HG02642 (cell line): ENCODE data around the gene MATN4.

Source experiments
- ATAC-seq: cut with Tn5 transposase; IDR thresholded peaks from one replicate; pipeline ENCODE4 v1.9.1; 2021; ENCODE audit warnings: mild to moderate bottlenecking; ENCODE audit not compliant: unreplicated experiment, poor library complexity

Gene MATN4

DNA sequence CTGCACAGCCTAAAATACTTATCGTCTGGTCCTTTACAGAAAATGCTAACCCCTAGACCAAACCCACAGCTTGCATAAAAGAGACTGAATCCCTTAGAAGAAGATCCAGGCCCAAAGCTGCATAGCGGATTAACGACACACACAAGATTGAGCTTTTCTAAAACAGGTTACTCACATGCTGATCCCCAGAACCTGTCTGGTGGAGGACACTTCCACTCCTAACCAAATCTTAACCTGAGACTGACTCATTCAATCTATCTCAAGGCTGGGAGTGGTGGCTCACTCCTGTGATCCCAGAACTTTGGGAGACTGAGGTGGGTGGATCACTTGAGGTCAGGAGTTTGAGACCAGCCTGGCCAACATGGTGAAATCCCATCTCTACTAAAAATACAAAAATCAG, 50.9 kb downstream of the MATN4 start:
- ATAC-seq = no peak

DNA sequence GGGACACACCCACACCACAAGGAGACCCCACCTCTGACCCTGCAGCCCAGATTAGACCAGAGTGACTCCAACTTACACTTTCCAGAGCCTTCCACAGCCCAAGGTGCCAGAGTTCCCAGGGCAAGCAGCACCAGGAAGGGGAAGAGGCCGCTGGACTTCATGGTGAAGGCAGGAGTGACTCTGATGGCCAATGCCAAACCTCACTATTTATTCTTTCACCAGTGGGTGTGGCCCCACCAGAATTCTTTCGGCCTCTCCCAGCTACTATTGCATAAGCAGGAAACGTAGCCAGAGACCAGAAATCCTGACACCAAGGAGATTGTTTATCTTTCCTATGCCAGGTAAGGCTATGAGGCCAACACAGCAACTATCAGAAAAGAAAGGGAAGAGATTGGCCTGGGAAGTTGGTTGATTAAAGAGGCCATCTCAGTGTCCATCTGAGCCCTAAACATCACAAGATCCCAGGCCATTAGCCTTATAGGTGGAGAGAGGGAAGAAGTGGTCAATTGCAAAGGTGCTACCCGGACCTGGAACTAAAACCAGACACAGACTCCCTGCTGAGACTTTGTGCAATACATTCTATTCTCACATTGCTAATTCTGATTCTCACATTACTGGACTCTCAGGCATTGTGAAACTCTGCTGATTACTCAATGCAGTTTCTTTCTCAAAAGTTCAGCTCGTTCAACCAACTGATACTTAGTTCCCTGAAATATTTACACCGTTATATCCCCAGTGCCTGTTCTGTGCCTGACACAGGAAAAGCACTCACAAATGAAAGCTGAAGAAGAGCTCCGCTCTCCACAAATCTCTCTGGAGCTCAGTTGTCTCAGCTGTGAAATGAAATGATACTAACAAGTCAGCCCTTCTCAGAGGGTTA, 53.5 kb downstream of the MATN4 start, which contains the start of gene SLPI:
SLPI (minus strand) TSS at position 182 of the 880 bp plus-strand sequence; CDS start at position 161, 21 bp downstream.
- no peak for ATAC-seq

DNA sequence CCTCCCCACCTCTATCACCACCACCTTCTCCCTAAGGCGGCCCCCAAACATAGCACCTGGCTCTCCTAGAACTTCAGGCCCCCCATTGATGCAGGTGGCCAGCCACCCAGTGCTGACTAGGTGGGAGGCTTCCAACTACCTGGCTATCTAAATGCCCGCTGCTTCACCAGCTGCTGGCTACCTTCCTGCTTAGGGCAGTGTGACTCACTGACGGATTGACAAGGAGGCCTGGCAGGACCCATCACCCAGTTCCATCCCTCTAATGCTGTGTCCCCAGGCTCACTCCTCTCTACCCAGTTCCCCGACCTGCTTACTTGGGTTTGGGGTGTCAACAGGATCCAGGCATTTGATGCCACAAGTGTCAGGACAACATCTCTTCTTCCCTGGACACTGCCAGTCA, 54.8 kb downstream of the MATN4 start:
- no peak for ATAC-seq

DNA sequence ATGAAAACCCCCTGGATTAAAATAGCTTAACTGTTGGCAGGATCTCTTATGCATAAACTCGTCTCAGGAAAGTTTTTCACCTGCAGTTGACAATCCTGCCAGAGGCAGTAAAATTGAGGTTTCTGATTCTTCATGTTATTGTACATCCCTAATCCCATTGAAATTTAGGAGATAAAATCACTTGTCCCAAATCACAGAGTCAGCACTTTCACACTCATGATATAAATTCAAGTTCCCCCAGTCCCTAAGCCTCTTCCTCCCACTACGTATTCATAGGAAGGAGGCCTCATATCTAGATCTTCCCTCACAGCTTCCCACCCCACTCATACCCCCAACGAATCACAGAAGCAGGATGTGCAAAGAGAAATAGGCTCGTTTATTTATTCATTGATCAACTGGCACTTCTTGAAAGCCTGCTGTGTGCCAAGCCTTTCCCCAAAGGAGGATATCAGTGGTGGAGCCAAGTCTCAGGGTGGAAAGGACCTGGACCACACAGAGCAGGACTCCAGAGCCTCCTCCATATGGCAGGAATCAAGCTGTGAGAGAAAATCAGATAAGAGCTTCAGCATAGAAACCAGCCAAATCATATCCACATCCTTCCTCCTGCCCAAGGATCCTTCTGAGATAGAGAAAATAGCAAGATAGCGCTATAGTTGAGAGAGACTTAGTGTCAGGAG, 56.1 kb downstream of the MATN4 start:
- ATAC-seq = no peak

DNA sequence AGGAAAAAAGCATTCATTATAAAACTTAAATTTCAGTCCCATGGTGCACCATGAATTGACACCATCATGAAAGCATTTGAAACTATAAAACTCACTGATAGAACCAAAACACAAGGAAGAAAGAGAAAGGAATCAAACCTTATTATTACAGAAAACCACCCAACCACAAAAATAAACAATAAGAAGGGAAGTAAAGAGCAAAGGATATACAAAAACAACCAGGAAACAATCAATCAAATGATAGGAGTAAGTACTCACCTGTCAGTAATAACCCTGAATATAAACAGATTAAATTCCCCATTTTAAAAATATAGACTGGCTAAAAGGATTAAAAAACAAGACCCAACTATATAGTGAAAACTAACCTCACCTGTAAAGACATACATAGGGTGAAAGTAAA, 59.5 kb downstream of the MATN4 start:
- ATAC-seq = no peak

DNA sequence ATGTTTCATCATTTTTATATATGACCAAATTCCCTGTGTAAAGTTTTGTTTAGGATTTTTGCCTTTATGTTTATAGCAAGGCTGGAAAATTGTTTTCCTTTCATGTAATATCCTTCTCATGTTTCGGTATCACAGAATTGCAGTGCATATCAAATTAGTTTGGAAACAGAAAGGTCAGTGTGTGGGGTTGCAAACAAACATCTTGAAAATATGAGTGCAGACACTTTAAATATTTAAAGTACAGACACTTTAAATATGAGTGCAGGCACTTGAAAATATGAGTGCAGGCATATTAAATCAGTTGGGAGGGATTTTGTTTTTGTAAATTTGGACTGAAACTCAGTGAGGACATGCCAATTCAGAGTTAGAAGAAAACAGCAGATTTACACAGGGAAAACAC, 60.2 kb downstream of the MATN4 start:
- ATAC-seq = no peak

DNA sequence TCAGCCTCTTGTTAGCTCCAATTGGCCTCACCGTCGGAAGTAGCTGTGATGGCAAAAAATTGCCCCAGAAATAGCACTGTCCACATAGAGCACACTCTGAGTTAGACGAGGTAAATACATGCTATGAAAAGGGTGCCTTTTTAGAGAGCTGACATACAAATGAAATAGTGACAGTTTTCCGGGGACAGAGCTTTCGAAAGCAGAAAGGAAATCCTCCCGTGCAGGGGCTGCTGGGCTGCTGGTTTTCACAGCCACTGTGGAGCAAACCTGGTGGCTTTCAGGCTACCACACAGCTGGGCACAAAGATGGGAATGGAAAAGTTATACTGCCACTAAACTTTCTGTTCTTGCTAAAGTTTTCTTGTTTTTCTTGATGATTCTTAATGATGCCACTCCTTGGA, 62.0 kb downstream of the MATN4 start:
- no peak for ATAC-seq
